22Rv1 (cell line): ENCODE results near the gene LRMDA.

Experiments used
- H3K27ac ChIP-seq: fragments of 450-650 bp; 2 replicates; pipeline ENCODE4 v1.5.1; 2017
- CTCF ChIP-seq: fragments of 450-650 bp; IDR thresholded peaks from 2 replicates; pipeline ENCODE4 v1.5.1; 2017; ENCODE audit warnings: mild to moderate bottlenecking
- ZFX ChIP-seq: fragments of 450-650 bp; IDR thresholded peaks from 2 replicates; pipeline ENCODE4 v1.6.1; 2017; ENCODE audit warnings: antibody characterized with exemption, borderline replicate concordance

Gene LRMDA

GRCh38 chr10:76352300-76352699 is 920.9 kb downstream of the LRMDA start:
- no peak for TF ChIP-seq CTCF
- no peak for TF ChIP-seq ZFX
- no peak overlapping the region for H3K27ac ChIP-seq

- H3K27ac ChIP-seq = no peak overlapping the region
- TF ChIP-seq CTCF (no peak), ZFX (no peak)
These were observed 921.9 kb downstream of the LRMDA start for GRCh38 chr10:76353237-76353851.

GRCh38 chr10:76354212-76354738 is 922.9 kb downstream of the LRMDA start:
- TF ChIP-seq ZFX (no peak), CTCF (no peak)
- H3K27ac ChIP-seq = 0 out of 2 replicates have a peak overlapping the region, but pooled peaks have one; percentile 1

GRCh38 chr10:76354921-76355320 is 923.5 kb downstream of the LRMDA start:
- peak overlapping the region; percentile 1; the same call in 1 of the 2 replicates for H3K27ac ChIP-seq
- TF ChIP-seq ZFX = no peak
- no peak for TF ChIP-seq CTCF

GRCh38 chr10:76356557-76356956 is 925.1 kb downstream of the LRMDA start:
- TF ChIP-seq CTCF (no peak), ZFX (no peak)
- H3K27ac ChIP-seq = no peak overlapping the region

GRCh38 chr10:76357726-76358415 is 926.4 kb downstream of the LRMDA start:
- no peak overlapping the region for H3K27ac ChIP-seq
- TF ChIP-seq CTCF = no peak
- no peak for TF ChIP-seq ZFX
